Hepatocyte (in vitro differentiated cells): Measurements from ENCODE around the gene VSIR.

ENCODE experiments used
- CTCF ChIP-seq: fragments of 200-600 bp; sonication (generic); IDR thresholded peaks from 2 replicates; pipeline ENCODE4 v1.5.1; 2016; ENCODE audit warnings: antibody characterized with exemption, mild to moderate bottlenecking; ENCODE audit not compliant: poor library complexity
- EZH2 ChIP-seq: fragments of 200-600 bp; sonication (generic); IDR thresholded peaks from 2 replicates; pipeline ENCODE4 v1.6.1; 2016; ENCODE audit warnings: antibody characterized with exemption, mild to moderate bottlenecking, borderline replicate concordance
- EZH2phosphoT487 ChIP-seq: fragments of 200-600 bp; sonication (generic); IDR thresholded peaks from one replicate; pipeline ENCODE4 v1.6.1; 2018; ENCODE audit warnings: antibody characterized with exemption, mild to moderate bottlenecking, low read depth, moderate library complexity; ENCODE audit not compliant: unreplicated experiment, severe bottlenecking

DNA sequence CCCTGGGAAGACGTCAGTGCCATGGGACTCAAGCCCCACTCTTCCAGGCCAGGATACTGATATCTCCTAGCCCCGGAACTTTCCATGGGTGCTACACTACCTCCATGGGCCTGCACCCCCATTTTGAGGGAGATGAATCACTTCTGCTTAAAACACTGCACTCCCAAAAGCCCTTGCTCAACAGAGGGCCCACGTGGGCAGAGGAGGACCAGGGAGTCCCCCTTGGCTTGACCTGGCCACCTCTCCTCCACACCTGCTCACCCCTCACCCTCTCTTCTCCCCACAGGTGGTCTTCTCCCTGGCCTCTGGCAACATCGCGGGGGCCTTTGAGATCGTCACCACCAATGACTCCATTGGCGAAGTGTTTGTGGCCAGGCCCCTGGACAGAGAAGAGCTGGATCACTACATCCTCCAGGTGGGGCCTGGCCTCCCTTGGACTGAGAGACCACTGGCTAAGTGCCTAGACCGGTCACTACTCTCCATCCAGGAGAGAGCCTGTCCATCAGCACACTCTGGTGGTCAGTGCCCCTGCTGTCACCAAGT, 33.9 kb downstream of the VSIR start:
- TF ChIP-seq CTCF = no peak
- TF ChIP-seq EZH2 = no peak
- no peak for TF ChIP-seq EZH2phosphoT487
